Renal cortex interstitium (tissue), 3 donors: Measurements from ENCODE around the gene PPIE. TPM values are rescaled to one million over a fixed set of nuclear protein-coding genes. Genes with fewer than 3 reads are reported as not detected.

ENCODE experiments used
- polyA plus RNA-seq, 3 donors: library from polyadenylated mRNA; unstranded; fragments of 120-200 nt; gene quantifications; one replicate each; pipeline ENCODE4 v1.2.1, GENCODE V29; 2013; ENCODE audit not compliant: insufficient read length in 3 of 3

PPIE gene
- polyA plus RNA-seq, 3 donors, result 70.4 to 73.6 (median 73.4) TPM

Other genes with a start within 250 kb of the PPIE start
- gene BMP8A, start 247.2 kb upstream of the PPIE start, polyA plus RNA-seq, result 1 to 10 TPM in 1 of 3 donors, under 1 TPM in 2; 0.43 to 1.3 (median 0.61) TPM
- 100 to 1,000 TPM; 211 to 250 (median 238) TPM for gene PABPC4, start 162.1 kb upstream of the PPIE start, polyA plus RNA-seq
- gene HEYL, start 99.2 kb upstream of the PPIE start, polyA plus RNA-seq, result 10 to 100 TPM; 18.4 to 25.2 (median 21.9) TPM
- gene NT5C1A, start 66.8 kb upstream of the PPIE start, polyA plus RNA-seq, result under 1 TPM in 2 of 3 donors, not detected in 1; 0.18 to 0.30 TPM
- gene HPCAL4, start 47.4 kb upstream of the PPIE start, polyA plus RNA-seq, result under 1 TPM; 0.30 to 0.77 (median 0.59) TPM
- 1 to 10 TPM in 1 of 3 donors, under 1 TPM in 2; 0.22 to 1.5 (median 0.33) TPM for gene OXCT2, start 32.5 kb downstream of the PPIE start, polyA plus RNA-seq
- 1 to 10 TPM; 1.9 to 5.1 (median 2.1) TPM for gene BMP8B, start 50.0 kb downstream of the PPIE start, polyA plus RNA-seq
- gene TRIT1, start 144.6 kb downstream of the PPIE start, polyA plus RNA-seq, result 10 to 100 TPM; 27.9 to 49.1 (median 40.1) TPM
- gene MYCL, start 163.0 kb downstream of the PPIE start, polyA plus RNA-seq, result 1 to 10 TPM; 7.5 to 8.4 (median 8.1) TPM
- 1 to 10 TPM; 1.9 to 7.5 (median 2.5) TPM for gene MFSD2A, start 216.3 kb downstream of the PPIE start, polyA plus RNA-seq